ENCODE data around the gene RBM18.

The RBM18 gene

DNA sequence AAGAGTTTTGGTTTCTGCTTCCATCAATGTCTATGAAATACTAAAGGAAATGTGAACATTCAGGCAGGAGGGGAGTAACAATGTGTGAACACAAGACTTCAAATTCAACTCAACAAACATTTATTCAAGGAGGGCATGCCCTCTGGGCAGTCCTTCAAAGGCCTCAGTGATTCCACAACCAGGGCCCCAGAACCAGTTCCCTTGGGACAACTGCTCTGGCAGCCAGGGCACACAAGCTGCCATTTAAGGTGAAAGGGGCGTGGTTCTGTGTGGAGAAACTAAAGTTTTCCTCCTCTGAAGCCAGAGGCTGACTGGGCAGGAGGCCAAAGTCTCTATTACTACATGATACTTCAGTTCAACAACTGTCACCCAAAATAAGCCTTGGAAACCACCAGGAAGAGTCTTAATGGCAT is 3.2 kb downstream of the RBM18 start:
- TF ChIP-seq, protein P1, sequence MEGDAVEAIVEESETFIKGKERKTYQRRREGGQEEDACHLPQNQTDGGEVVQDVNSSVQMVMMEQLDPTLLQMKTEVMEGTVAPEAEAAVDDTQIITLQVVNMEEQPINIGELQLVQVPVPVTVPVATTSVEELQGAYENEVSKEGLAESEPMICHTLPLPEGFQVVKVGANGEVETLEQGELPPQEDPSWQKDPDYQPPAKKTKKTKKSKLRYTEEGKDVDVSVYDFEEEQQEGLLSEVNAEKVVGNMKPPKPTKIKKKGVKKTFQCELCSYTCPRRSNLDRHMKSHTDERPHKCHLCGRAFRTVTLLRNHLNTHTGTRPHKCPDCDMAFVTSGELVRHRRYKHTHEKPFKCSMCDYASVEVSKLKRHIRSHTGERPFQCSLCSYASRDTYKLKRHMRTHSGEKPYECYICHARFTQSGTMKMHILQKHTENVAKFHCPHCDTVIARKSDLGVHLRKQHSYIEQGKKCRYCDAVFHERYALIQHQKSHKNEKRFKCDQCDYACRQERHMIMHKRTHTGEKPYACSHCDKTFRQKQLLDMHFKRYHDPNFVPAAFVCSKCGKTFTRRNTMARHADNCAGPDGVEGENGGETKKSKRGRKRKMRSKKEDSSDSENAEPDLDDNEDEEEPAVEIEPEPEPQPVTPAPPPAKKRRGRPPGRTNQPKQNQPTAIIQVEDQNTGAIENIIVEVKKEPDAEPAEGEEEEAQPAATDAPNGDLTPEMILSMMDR (IDR thresholded peaks at IDR 0.05; ENCODE audit: control insufficient read depth, extremely low read depth, insufficient read depth) = no peak
- 0 out of 2 replicates have a peak overlapping the region, but pooled peaks have one; percentile 11 for H3K4me3 ChIP-seq (ENCODE audit: low read depth, low read length)
- DNase-seq (ENCODE audit: low read depth) = peak; percentile 92

DNA sequence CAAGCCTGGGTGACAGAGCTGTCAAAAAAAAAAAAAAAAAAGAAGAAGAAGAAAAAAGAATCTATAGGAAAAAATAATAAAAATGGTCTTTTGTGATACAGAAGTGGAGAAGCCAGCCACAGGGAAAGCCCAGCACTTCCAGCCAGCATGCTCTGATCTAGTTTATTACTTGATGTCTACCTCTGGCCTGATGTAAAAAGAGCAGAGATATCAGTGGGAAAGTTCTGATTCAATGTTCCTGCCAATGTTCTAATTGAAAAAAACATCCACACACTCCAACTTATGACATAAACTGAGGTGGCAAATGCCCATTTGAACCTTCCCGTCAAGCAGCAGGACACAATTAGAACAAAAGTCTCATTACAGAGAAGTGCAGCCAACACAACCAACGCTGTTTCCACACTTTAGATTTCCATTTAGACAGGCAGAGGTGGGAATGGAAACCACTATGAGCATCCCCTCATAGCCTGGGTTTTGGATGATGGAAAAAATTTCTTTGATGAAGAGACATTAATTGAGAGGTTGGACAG is 5.7 kb downstream of the RBM18 start:
- no peak overlapping the region for H3K4me3 ChIP-seq (ENCODE audit: low read depth, low read length)
- TF ChIP-seq, protein P1 (IDR thresholded peaks at IDR 0.05; ENCODE audit: control insufficient read depth, extremely low read depth, insufficient read depth) = no peak
- no peak for DNase-seq (ENCODE audit: low read depth)

DNA sequence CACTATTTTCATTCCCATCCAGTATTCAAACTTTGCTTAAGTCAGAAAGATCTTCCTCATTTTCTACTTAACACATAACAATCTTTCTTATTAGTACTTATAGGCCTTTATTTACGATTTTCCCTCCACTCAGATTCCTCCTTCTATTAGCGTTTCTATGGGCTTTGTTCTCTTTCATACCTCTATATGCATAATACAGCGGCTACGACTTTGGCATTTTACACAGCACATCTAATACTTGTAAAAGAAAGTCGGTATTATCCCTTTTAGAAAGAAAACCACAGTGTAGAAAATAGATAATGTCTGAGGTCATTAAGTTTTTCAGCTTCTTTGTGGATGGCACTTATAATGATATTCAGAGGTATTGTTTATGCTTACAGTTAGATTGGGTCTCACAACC is 8.4 kb downstream of the RBM18 start:
- TF ChIP-seq, protein P1 (IDR thresholded peaks at IDR 0.05; ENCODE audit: control insufficient read depth, extremely low read depth, insufficient read depth) = no peak
- no peak overlapping the region for H3K4me3 ChIP-seq (ENCODE audit: low read depth, low read length)
- DNase-seq (ENCODE audit: low read depth) = no peak

DNA sequence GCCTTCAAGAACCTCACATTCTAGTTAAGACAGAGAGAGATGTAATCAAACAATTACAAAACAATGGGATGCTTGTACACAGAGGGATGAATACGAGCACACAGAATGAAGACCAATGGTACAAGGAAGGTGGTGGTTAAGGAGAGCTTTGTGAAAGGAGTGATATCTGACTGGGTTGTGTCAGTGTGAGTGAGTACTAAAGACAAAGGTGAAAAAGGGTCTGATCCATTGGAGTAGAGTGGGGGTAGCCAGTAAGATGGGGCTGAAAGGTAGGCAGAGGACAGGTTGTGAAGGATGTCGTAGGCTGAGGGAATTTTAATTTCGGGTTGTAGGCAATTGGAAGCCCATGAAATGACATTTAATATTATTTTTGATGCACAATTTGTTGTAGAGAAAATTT is 9.9 kb downstream of the RBM18 start:
- DNase-seq (ENCODE audit: low read depth) = no peak
- H3K4me3 ChIP-seq (ENCODE audit: low read depth, low read length) = no peak overlapping the region
- TF ChIP-seq, protein P1 (IDR thresholded peaks at IDR 0.05; ENCODE audit: control insufficient read depth, extremely low read depth, insufficient read depth) = no peak

DNA sequence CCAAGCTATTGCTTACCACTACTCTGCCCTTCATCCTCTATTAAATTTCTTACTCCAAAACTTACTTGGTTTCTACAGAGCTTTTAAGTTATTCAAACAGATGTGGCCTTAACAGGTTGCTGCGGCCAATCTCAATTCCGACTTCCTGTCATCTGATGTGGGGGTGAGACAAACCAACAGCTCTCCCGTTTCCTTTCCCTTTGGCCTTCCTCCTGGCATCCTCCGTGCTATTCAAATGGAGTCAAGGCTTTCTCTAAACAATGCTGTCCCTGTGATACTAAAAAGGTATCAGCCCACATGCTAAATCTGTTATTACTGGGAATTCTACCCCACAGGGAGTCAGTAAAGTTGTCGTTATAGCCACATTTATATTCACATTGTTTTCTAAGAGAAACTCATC is 11.8 kb downstream of the RBM18 start:
- TF ChIP-seq, protein P1 (IDR thresholded peaks at IDR 0.05; ENCODE audit: control insufficient read depth, extremely low read depth, insufficient read depth) = no peak
- H3K4me3 ChIP-seq (ENCODE audit: low read depth, low read length) = no peak overlapping the region
- no peak for DNase-seq (ENCODE audit: low read depth)

DNA sequence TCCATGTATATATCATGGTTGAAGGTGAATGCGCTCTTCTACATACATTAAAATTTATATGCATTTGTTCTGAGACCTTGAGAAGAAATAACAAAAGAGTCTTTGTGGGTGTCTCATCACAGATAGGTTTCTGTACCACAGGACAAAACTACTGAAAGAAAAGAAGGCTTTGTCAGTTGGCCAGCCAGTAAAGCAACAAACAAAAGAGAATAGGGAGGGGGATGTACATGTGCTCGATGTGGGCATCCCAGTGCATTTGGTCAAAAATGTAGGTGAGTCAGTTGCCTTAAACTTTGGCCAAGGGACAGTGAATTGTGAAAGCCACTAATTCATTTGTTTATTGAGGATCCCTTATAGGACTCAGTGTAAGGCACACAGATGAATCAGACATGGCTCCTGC is 13.3 kb downstream of the RBM18 start:
- no peak overlapping the region for H3K4me3 ChIP-seq (ENCODE audit: low read depth, low read length)
- DNase-seq (ENCODE audit: low read depth) = no peak
- TF ChIP-seq, protein P1 (IDR thresholded peaks at IDR 0.05; ENCODE audit: control insufficient read depth, extremely low read depth, insufficient read depth) = no peak

DNA sequence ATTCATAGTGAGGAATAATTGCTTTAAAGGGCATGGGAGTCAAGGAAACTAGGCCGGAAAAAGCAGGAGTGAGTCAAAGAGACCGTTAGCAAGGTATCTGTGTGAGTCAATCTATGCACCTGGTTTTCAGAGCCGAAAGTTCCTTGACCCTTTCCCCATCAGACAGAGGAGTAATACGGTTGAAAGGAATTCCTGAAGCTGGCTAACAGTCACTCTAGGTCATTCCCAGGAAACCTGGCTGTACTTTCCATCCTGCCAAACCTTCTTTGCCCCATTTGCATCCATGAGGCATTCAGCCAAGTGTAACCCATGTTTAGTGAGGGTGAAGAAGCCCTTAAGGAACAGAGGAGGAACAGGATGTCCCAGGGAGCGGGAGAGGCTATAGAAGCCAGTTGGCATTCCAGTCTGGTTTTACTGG is 16.2 kb downstream of the RBM18 start:
- H3K4me3 ChIP-seq (ENCODE audit: low read depth, low read length) = no peak overlapping the region
- DNase-seq (ENCODE audit: low read depth) = no peak
- TF ChIP-seq, protein P1 (IDR thresholded peaks at IDR 0.05; ENCODE audit: control insufficient read depth, extremely low read depth, insufficient read depth) = no peak
